Measurements from ENCODE around the gene TBX6.
"Not testable (repeated sequence)": the region's sequence is repeated elsewhere in the genome, so short reads cannot be mapped to it uniquely, and the experiment has no call there.

The TBX6 gene

GRCh38 chr16:30065943-30066760 lies 25.6 kb downstream of the TBX6 start:
- DNase-seq: peak; percentile 60

GRCh38 chr16:30065102-30065942 lies 26.4 kb downstream of the TBX6 start, which contains the start of gene ALDOA:
ALDOA (plus strand) TSS chr16:30065760; CDS start chr16:30066898, 1,138 bp downstream.
- peak; percentile 100 for DNase-seq

GRCh38 chr16:30064729-30065101 lies 27.0 kb downstream of the TBX6 start:
- no peak for DNase-seq

- peak; percentile 39 for DNase-seq
Measured at GRCh38 chr16:30063893-30064728, 27.6 kb downstream of the TBX6 start.

GRCh38 chr16:30063278-30063892 lies 28.3 kb downstream of the TBX6 start:
- no peak for DNase-seq

GRCh38 chr16:30060836-30061554 lies 30.7 kb downstream of the TBX6 start:
- no peak for DNase-seq

- no peak for DNase-seq
Measured at GRCh38 chr16:30060346-30060745, 31.4 kb downstream of the TBX6 start.

- no peak for DNase-seq
Measured at GRCh38 chr16:30054959-30055553, 36.7 kb downstream of the TBX6 start.

GRCh38 chr16:30054451-30054850 lies 37.3 kb downstream of the TBX6 start:
- DNase-seq: no peak

GRCh38 chr16:30053376-30054015 lies 38.2 kb downstream of the TBX6 start:
- DNase-seq: peak; percentile 52

- peak; percentile 91 for DNase-seq
Measured at GRCh38 chr16:30052671-30053372, 38.9 kb downstream of the TBX6 start.

- peak; percentile 64 for DNase-seq
Measured at GRCh38 chr16:30051518-30051917, 40.2 kb downstream of the TBX6 start.

GRCh38 chr16:30049871-30050270 lies 41.9 kb downstream of the TBX6 start:
- no peak for DNase-seq

GRCh38 chr16:30046588-30046987 lies 45.1 kb downstream of the TBX6 start:
- no peak for DNase-seq

- no peak for DNase-seq
Measured at GRCh38 chr16:30046178-30046577, 45.5 kb downstream of the TBX6 start.

- DNase-seq: peak; percentile 36
Measured at GRCh38 chr16:30041841-30042240, 49.9 kb downstream of the TBX6 start.

- not testable (repeated sequence) for DNase-seq
Measured at GRCh38 chr16:30040690-30041089, 51.0 kb downstream of the TBX6 start.

- no peak for DNase-seq
Measured at GRCh38 chr16:30040221-30040620, 51.5 kb downstream of the TBX6 start.
